Lower leg skin (tissue), 4 donors: ENCODE measurements around the gene ARHGEF10L. TPM values are rescaled to one million over a fixed set of nuclear protein-coding genes. Genes with fewer than 3 reads are reported as not detected.

Experiments
- DNase-seq, 2 donors: peaks; one replicate each; pipeline ENCODE4 v3.0.0-alpha.2; 2019; ENCODE audit warnings: low spot score in 2 of 2
- H3K4me3 ChIP-seq: fragments of 200-600 bp; sonication (generic); 2 replicates; pipeline ENCODE4 v1.5.1; 2017; ENCODE audit warnings: mild to moderate bottlenecking, low read depth; ENCODE audit not compliant: poor library complexity, severe bottlenecking
- CTCF ChIP-seq, 3 donors: fragments of 450-650 bp; IDR thresholded peaks; one replicate each; pipeline ENCODE4 v1.5.1; 2016; ENCODE audit warnings: antibody characterized with exemption in 3 of 3, mild to moderate bottlenecking in 3 of 3, moderate library complexity in 2 of 3
- POLR2A ChIP-seq, 2 donors: fragments of 450-650 bp; IDR thresholded peaks; one replicate each; pipeline ENCODE4 v1.6.1; 2016 to 2017; ENCODE audit warnings: antibody characterized with exemption in 2 of 2, mild to moderate bottlenecking in 1 of 2, moderate library complexity in 1 of 2
- WGBS, 2 donors: methylation state at CpG; one replicate each; pipeline ENCODE4 v1.1.5; 2018; 5-methylcytosine and 5-hydroxymethylcytosine counted together
- intact Hi-C: fragments of 100-400 bp; cut with DNase I; formaldehyde crosslinking; loops from one replicate; pipeline ENCODE4 v1.15.0; 2023; ENCODE audit warnings: low total_unique reads
- total RNA-seq, 4 donors: library from RNA; depleted of rRNA; stranded (reverse); fragments of >200 nt; gene quantifications; one replicate each; pipeline ENCODE4 v1.1.0, GENCODE V29; 2016

The ARHGEF10L gene
- total RNA-seq, 4 donors from 2014 or later: 95.1 to 125 (median 114) TPM

GRCh38 chr1:17588048-17588871, 48.8 kb downstream of the ARHGEF10L start:
- intact Hi-C loops: no loop called here
- no peak for DNase-seq
- 16 to 20% methylated on average over 12 of the region's 13 CpGs for WGBS, 2 donors
- no peak for TF ChIP-seq POLR2A (IDR thresholded peaks at IDR 0.05)
- no peak for TF ChIP-seq CTCF (IDR thresholded peaks at IDR 0.05)
- H3K4me3 ChIP-seq: no peak overlapping the region

GRCh38 chr1:17591814-17592430, 52.4 kb downstream of the ARHGEF10L start:
- WGBS, 2 donors: 71 to 74% methylated on average over 7 of the region's 7 CpGs
- intact Hi-C loops: no loop called here
- TF ChIP-seq CTCF (IDR thresholded peaks at IDR 0.05): no peak
- TF ChIP-seq POLR2A (IDR thresholded peaks at IDR 0.05): no peak
- DNase-seq: no peak
- H3K4me3 ChIP-seq: no peak overlapping the region

DNA sequence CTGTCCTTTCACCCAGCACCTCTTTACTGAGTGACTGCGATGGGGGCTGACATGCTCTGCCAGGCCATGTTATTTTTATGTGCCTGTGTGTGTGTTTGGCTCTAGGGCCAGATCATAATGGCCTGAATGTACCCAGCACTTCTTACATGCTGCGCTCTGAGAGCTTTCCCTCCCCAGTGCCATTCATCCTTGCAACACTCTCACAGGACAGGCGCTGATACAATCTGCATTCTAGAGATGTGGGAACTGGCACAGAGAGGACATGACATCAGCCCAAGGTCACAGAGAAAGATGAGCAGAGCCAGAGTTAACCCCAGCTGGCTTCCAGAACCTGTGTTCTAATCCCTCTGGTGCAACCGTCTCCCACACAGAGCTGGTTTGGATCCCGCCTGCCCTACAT, 54.5 kb downstream of the ARHGEF10L start:
- DNase-seq: no peak
- no peak overlapping the region for H3K4me3 ChIP-seq
- TF ChIP-seq POLR2A (IDR thresholded peaks at IDR 0.05) (no peak), CTCF (IDR thresholded peaks at IDR 0.05) (no peak)
- WGBS, 2 donors: 72 to 89% methylated on average over 5 of the region's 5 CpGs
- intact Hi-C loops: no loop called here

DNA sequence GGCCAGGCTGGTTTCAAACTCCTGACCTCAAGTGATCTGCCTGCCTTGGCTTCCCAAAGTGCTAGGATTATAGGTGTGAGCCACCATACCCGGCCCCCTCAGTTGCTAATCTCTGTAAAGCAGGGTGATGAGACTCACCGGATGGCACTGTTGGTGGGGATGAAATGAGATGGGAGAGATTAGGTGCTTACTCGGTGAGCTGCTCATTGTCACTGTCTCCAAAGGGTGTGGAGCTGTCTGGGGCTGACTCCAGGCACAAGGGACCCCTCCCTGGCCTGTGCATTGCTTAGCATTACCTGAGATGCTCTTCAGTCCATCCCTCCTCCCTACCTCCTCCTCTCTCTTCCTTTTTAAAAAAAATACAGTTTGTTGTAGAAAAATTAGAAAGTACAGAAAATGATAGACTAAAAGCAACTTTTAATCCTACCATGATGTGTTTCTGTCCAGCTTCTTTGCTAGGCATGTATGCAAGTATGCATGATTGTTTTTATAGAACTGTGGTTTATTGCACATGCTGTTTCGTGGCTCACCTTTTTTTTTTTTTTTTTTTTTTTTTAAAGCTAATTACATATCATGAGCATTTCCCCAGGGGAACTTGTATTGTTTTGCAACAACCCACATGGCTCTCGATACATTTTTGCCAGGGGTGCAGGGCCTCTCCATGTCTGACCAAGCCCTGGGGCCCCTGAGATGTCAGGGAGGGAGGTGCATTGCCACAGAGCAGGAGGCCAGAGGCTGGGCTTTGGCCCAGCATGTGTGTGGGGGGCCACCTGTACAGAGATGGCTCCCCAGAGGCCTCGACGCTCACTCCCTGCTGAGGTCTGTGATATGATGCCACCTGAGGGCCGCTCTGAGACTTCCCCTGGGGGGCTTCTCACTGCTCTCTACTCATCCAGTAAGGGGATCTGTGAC, 55.4 kb downstream of the ARHGEF10L start:
- DNase-seq: no peak
- no peak for TF ChIP-seq POLR2A (IDR thresholded peaks at IDR 0.05)
- no peak for TF ChIP-seq CTCF (IDR thresholded peaks at IDR 0.05)
- intact Hi-C loops: no loop called here
- H3K4me3 ChIP-seq: no peak overlapping the region
- 71 to 78% methylated on average over 8 of the region's 8 CpGs for WGBS, 2 donors

DNA sequence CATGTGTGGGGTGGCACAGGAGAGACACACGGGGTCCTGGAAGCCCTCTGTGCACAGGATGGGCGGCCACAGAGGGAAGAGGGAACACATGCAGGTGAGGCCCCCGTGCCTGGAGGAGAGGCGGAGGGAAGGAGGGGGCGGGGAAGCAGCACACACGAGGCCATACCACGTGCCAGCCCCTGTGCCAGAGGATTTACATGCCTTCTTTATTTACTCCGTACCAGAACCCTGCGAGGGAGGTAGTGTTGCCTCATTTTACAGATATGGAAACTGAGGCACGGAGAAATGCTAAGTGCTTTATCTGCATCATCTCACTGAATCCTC, 56.1 kb downstream of the ARHGEF10L start:
- intact Hi-C loops: no loop called here
- TF ChIP-seq POLR2A (IDR thresholded peaks at IDR 0.05): no peak
- WGBS, 2 donors: 69 to 75% methylated on average over 10 of the region's 10 CpGs
- no peak overlapping the region for H3K4me3 ChIP-seq
- DNase-seq: no peak

GRCh38 chr1:17596186-17596585, 56.7 kb downstream of the ARHGEF10L start:
- DNase-seq: no peak
- TF ChIP-seq CTCF (IDR thresholded peaks at IDR 0.05) (no peak), POLR2A (IDR thresholded peaks at IDR 0.05) (no peak)
- WGBS, 2 donors: 80 to 92% methylated on average over 8 to 9 of the region's 9 CpGs
- no peak overlapping the region for H3K4me3 ChIP-seq
- intact Hi-C loops: no loop called here
